Superior temporal gyrus (tissue), 1 donor: ENCODE results near the gene TTC36.
"Not testable (repeated sequence)": the region's sequence is repeated elsewhere in the genome, so short reads cannot be mapped to it uniquely, and the experiment has no call there.

Source experiments
- DNase-seq: peaks from one replicate; pipeline ENCODE4 v3.0.0-alpha.2; 2016; ENCODE audit errors: extremely low spot score

The TTC36 gene

GRCh38 chr11:118527109-118527508 is at the start of gene TTC36:
Gene TTC36, plus strand, starts transcription at chr11:118527474. Its CDS starts 21 bp downstream, at chr11:118527495.
- no peak for DNase-seq

- DNase-seq = not testable (repeated sequence)
These were observed 46.0 kb upstream of the TTC36 start for GRCh38 chr11:118481238-118481637.

GRCh38 chr11:118484405-118484804 is 42.9 kb upstream of the TTC36 start:
- no peak for DNase-seq

- DNase-seq = no peak
These were observed 42.0 kb upstream of the TTC36 start for GRCh38 chr11:118485273-118485672.

- DNase-seq = peak; percentile 88
These were observed 38.7 kb upstream of the TTC36 start for GRCh38 chr11:118488480-118489109.

GRCh38 chr11:118491041-118491440 is 36.2 kb upstream of the TTC36 start:
- DNase-seq = no peak

- no peak for DNase-seq
These were observed 29.4 kb upstream of the TTC36 start for GRCh38 chr11:118497831-118498230.

GRCh38 chr11:118503216-118503615 is 24.1 kb upstream of the TTC36 start:
- DNase-seq = no peak

- no peak for DNase-seq
These were observed 15.7 kb upstream of the TTC36 start for GRCh38 chr11:118511601-118512000.

- no peak for DNase-seq
These were observed 13.2 kb upstream of the TTC36 start for GRCh38 chr11:118514103-118514502.

GRCh38 chr11:118519549-118519948 is 7.7 kb upstream of the TTC36 start:
- no peak for DNase-seq

GRCh38 chr11:118521892-118522311 is 5.4 kb upstream of the TTC36 start:
- DNase-seq = no peak

GRCh38 chr11:118522571-118523072 is 4.7 kb upstream of the TTC36 start:
- DNase-seq = no peak

GRCh38 chr11:118524356-118524755 is 2.9 kb upstream of the TTC36 start:
- no peak for DNase-seq

GRCh38 chr11:118524757-118525470 is 2.4 kb upstream of the TTC36 start:
- DNase-seq = no peak

- DNase-seq = no peak
These were observed 586 bp upstream of the TTC36 start for GRCh38 chr11:118526688-118527087.

- no peak for DNase-seq
These were observed 1.2 kb downstream of the TTC36 start for GRCh38 chr11:118528511-118528910.

- DNase-seq = no peak
These were observed 2.4 kb downstream of the TTC36 start for GRCh38 chr11:118529584-118530175.

- peak; percentile 16 for DNase-seq
These were observed 3.0 kb downstream of the TTC36 start for GRCh38 chr11:118530180-118530682.

- DNase-seq = peak; percentile 62
These were observed 3.7 kb downstream of the TTC36 start, which contains the start of gene TMEM25 for GRCh38 chr11:118530683-118531596. Gene TMEM25, plus strand, starts transcription at chr11:118531192. Its CDS starts 610 bp downstream, at chr11:118531802.

- DNase-seq = no peak
These were observed 4.4 kb downstream of the TTC36 start for GRCh38 chr11:118531597-118532084.
